ENCODE data around the gene CDK16.

CDK16 gene

GRCh38 chrX:47222751-47223350 lies 4.4 kb downstream of the CDK16 start:
- Histone ChIP-seq H3K4me3 (ENCODE audit: low read depth, low read length) (no peak overlapping the region), H3K9ac (ENCODE audit: low read length) (no peak overlapping the region), H3K27ac (ENCODE audit: low read depth, low read length) (no peak overlapping the region), H3K36me3 (ENCODE audit: control insufficient read depth, insufficient read depth, low read length) (peaks cover 73% of the 10 kb centered on the region), H3K9me3 (ENCODE audit: control insufficient read depth, insufficient read depth, low read depth, low read length) (no peaks in the 10 kb centered on the region), H3K4me1 (ENCODE audit: control insufficient read depth, insufficient read depth, low read length) (peaks cover 14% of the 10 kb centered on the region; the same call in 1 of the 2 replicates), H3K27me3 (ENCODE audit: control insufficient read depth, insufficient read depth, low read length) (no peaks in the 10 kb centered on the region)

GRCh38 chrX:47223476-47224250 lies 5.2 kb downstream of the CDK16 start:
- no peak overlapping the region for H3K9ac ChIP-seq (ENCODE audit: low read length)
- H3K9me3 ChIP-seq (ENCODE audit: control insufficient read depth, insufficient read depth, low read depth, low read length), result no peaks in the 10 kb centered on the region
- no peak overlapping the region for H3K4me3 ChIP-seq (ENCODE audit: low read depth, low read length)
- no peaks in the 10 kb centered on the region for H3K27me3 ChIP-seq (ENCODE audit: control insufficient read depth, insufficient read depth, low read length)
- peaks cover 14% of the 10 kb centered on the region; the same call in 1 of the 2 replicates for H3K4me1 ChIP-seq (ENCODE audit: control insufficient read depth, insufficient read depth, low read length)
- no peak overlapping the region for H3K27ac ChIP-seq (ENCODE audit: low read depth, low read length)
- H3K36me3 ChIP-seq (ENCODE audit: control insufficient read depth, insufficient read depth, low read length), result peaks cover 81% of the 10 kb centered on the region

- no peak overlapping the region for H3K9ac ChIP-seq (ENCODE audit: low read length)
- H3K36me3 ChIP-seq (ENCODE audit: control insufficient read depth, insufficient read depth, low read length), result peaks cover 86% of the 10 kb centered on the region
- no peak overlapping the region for H3K27ac ChIP-seq (ENCODE audit: low read depth, low read length)
- peaks cover 14% of the 10 kb centered on the region; the same call in 1 of the 2 replicates for H3K4me1 ChIP-seq (ENCODE audit: control insufficient read depth, insufficient read depth, low read length)
- H3K27me3 ChIP-seq (ENCODE audit: control insufficient read depth, insufficient read depth, low read length), result no peaks in the 10 kb centered on the region
- H3K9me3 ChIP-seq (ENCODE audit: control insufficient read depth, insufficient read depth, low read depth, low read length), result no peaks in the 10 kb centered on the region
- H3K4me3 ChIP-seq (ENCODE audit: low read depth, low read length), result no peak overlapping the region
Observed at GRCh38 chrX:47224266-47224895, 5.9 kb downstream of the CDK16 start.

DNA sequence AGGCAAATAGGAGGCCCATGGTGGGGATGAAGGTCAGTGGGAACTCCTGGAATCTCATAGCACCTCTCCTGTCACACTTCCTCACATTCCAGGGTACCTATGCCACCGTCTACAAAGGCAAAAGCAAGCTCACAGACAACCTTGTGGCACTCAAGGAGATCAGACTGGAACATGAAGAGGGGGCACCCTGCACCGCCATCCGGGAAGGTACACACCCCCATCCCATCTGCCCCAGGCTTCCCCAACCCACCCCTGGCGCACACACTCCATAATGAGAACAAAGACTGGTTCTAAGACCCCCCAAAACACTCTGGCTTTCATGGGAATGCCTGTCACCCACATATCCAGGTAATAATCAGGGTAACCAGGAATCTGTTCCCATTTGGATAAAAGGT lies 6.4 kb downstream of the CDK16 start:
- Histone ChIP-seq H3K27ac (ENCODE audit: low read depth, low read length) (no peak overlapping the region), H3K27me3 (ENCODE audit: control insufficient read depth, insufficient read depth, low read length) (no peaks in the 10 kb centered on the region), H3K9ac (ENCODE audit: low read length) (no peak overlapping the region), H3K36me3 (ENCODE audit: control insufficient read depth, insufficient read depth, low read length) (peaks cover 89% of the 10 kb centered on the region), H3K4me3 (ENCODE audit: low read depth, low read length) (no peak overlapping the region), H3K4me1 (ENCODE audit: control insufficient read depth, insufficient read depth, low read length) (peaks cover 10% of the 10 kb centered on the region; the same call in 1 of the 2 replicates), H3K9me3 (ENCODE audit: control insufficient read depth, insufficient read depth, low read depth, low read length) (no peaks in the 10 kb centered on the region)

DNA sequence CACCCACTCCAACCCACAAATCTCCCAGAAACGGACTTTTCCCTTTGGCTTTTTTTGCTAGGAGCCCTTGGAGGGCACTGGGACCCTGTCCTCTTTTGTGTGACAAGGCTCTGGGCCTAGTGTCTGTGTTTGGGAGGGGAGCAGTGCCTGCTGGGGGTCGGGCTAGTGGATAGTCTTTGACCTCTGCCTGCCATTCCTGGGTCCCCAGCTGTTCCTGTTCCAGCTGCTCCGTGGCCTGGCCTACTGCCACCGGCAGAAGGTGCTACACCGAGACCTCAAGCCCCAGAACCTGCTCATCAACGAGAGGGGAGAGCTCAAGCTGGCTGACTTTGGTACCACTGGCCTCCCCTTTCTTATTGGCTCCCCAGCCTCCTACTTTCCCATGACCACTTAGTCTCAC lies 7.6 kb downstream of the CDK16 start:
- H3K27me3 ChIP-seq (ENCODE audit: control insufficient read depth, insufficient read depth, low read length), result no peaks in the 10 kb centered on the region
- no peak overlapping the region for H3K9ac ChIP-seq (ENCODE audit: low read length)
- no peaks in the 10 kb centered on the region for H3K4me1 ChIP-seq (ENCODE audit: control insufficient read depth, insufficient read depth, low read length)
- no peak overlapping the region for H3K27ac ChIP-seq (ENCODE audit: low read depth, low read length)
- H3K36me3 ChIP-seq (ENCODE audit: control insufficient read depth, insufficient read depth, low read length), result peaks cover 84% of the 10 kb centered on the region
- no peak overlapping the region for H3K4me3 ChIP-seq (ENCODE audit: low read depth, low read length)
- no peaks in the 10 kb centered on the region for H3K9me3 ChIP-seq (ENCODE audit: control insufficient read depth, insufficient read depth, low read depth, low read length)

GRCh38 chrX:47226531-47227333 lies 8.3 kb downstream of the CDK16 start:
- Histone ChIP-seq H3K27me3 (ENCODE audit: control insufficient read depth, insufficient read depth, low read length) (no peaks in the 10 kb centered on the region), H3K9ac (ENCODE audit: low read length) (no peak overlapping the region), H3K4me3 (ENCODE audit: low read depth, low read length) (no peak overlapping the region), H3K4me1 (ENCODE audit: control insufficient read depth, insufficient read depth, low read length) (no peaks in the 10 kb centered on the region), H3K27ac (ENCODE audit: low read depth, low read length) (no peak overlapping the region), H3K36me3 (ENCODE audit: control insufficient read depth, insufficient read depth, low read length) (peaks cover 78% of the 10 kb centered on the region), H3K9me3 (ENCODE audit: control insufficient read depth, insufficient read depth, low read depth, low read length) (no peaks in the 10 kb centered on the region)

- Histone ChIP-seq H3K4me3 (ENCODE audit: low read depth, low read length) (no peak overlapping the region), H3K27ac (ENCODE audit: low read depth, low read length) (no peak overlapping the region), H3K9me3 (ENCODE audit: control insufficient read depth, insufficient read depth, low read depth, low read length) (no peaks in the 10 kb centered on the region), H3K4me1 (ENCODE audit: control insufficient read depth, insufficient read depth, low read length) (peaks cover under 1% of the 10 kb centered on the region), H3K36me3 (ENCODE audit: control insufficient read depth, insufficient read depth, low read length) (peaks cover 73% of the 10 kb centered on the region), H3K27me3 (ENCODE audit: control insufficient read depth, insufficient read depth, low read length) (no peaks in the 10 kb centered on the region), H3K9ac (ENCODE audit: low read length) (no peak overlapping the region)
Observed at GRCh38 chrX:47227334-47227583, 8.8 kb downstream of the CDK16 start.

DNA sequence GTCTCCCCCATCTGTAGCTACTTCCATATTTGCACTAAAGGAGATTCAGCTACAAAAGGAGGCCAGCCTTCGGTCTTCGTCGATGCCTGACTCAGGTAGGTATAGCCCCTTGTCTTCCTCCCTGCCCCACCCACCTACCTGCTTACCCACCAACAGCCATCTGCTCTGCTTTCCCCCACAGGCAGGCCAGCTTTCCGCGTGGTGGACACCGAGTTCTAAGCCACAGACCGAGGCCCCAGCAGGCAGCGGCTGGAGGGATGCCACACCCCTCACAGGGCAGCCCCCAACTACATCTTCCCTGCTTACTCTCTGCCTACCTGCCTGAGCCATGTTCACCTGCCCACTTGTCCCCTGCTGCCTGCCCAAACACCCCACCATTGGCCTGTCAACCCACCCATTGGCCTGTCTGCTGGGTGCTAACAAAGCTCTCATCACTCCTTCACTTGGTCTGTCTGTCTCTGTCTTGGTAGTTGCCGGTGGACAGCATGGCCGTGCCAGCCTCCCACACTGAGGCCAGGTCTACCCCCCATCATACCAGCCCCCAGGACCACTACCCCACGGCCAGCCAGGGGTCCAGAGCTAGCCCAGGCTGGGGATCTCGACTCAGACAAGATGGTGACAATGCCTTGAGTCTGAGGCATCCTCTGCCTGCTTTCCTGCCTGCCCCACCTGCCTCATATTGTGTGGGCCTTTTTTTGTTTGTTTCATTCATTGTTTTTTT lies 10.2 kb downstream of the CDK16 start:
- peaks cover 5% of the 10 kb centered on the region for H3K4me1 ChIP-seq (ENCODE audit: control insufficient read depth, insufficient read depth, low read length)

GRCh38 chrX:47229427-47229826 lies 10.9 kb downstream of the CDK16 start:
- Histone ChIP-seq H3K9ac (ENCODE audit: low read length) (no peak overlapping the region), H3K36me3 (ENCODE audit: control insufficient read depth, insufficient read depth, low read length) (peaks cover 53% of the 10 kb centered on the region), H3K4me1 (ENCODE audit: control insufficient read depth, insufficient read depth, low read length) (peaks cover 5% of the 10 kb centered on the region), H3K4me3 (ENCODE audit: low read depth, low read length) (no peak overlapping the region), H3K27me3 (ENCODE audit: control insufficient read depth, insufficient read depth, low read length) (no peaks in the 10 kb centered on the region), H3K9me3 (ENCODE audit: control insufficient read depth, insufficient read depth, low read depth, low read length) (no peaks in the 10 kb centered on the region), H3K27ac (ENCODE audit: low read depth, low read length) (no peak overlapping the region)

More for the DNA sequence above, 10.2 kb downstream of the CDK16 start:
- H3K4me3 ChIP-seq (ENCODE audit: low read depth, low read length), result no peak overlapping the region
- H3K27ac ChIP-seq (ENCODE audit: low read depth, low read length), result no peak overlapping the region
- H3K27me3 ChIP-seq (ENCODE audit: control insufficient read depth, insufficient read depth, low read length), result no peaks in the 10 kb centered on the region
- peaks cover 61% of the 10 kb centered on the region for H3K36me3 ChIP-seq (ENCODE audit: control insufficient read depth, insufficient read depth, low read length)
- H3K9me3 ChIP-seq (ENCODE audit: control insufficient read depth, insufficient read depth, low read depth, low read length), result no peaks in the 10 kb centered on the region
- no peak overlapping the region for H3K9ac ChIP-seq (ENCODE audit: low read length)

DNA sequence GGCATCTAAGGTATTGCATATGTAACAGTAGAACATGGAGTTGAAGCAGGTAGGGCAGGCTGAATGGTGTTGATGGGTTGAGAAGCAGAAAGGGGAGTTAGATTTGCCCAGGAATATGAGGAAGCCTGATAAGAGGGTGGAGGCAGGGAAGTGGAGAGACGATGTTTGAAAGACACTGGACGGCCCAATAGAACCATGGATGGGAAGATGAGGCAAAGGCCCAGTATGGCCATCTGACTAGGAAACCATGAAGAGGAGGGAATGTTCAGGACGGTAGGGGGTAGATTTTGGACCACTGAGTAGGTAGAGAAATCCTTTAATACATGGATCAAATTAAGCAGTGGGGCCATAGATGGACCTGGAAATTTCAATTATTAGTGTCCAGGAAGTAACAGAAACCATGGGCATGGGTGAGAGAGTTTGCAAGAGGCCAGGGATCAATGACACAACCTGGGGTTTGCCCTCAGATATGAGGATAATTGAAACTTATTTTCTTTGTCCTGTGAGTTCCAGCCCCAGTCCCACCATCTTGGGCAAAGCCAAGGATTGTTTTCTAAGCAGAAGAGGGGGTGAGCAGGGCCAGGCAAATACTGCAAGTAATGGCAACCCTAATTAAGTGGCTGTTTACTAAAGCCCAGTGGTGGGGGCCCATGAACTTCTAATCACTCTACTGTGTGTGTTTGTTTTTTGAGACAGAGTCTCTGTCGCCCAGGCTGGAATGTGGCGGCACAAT lies 11.8 kb downstream of the CDK16 start:
- Histone ChIP-seq H3K4me1 (ENCODE audit: control insufficient read depth, insufficient read depth, low read length) (peaks cover 8% of the 10 kb centered on the region), H3K27me3 (ENCODE audit: control insufficient read depth, insufficient read depth, low read length) (no peaks in the 10 kb centered on the region), H3K4me3 (ENCODE audit: low read depth, low read length) (no peak overlapping the region), H3K27ac (ENCODE audit: low read depth, low read length) (no peak overlapping the region), H3K36me3 (ENCODE audit: control insufficient read depth, insufficient read depth, low read length) (peaks cover 45% of the 10 kb centered on the region), H3K9me3 (ENCODE audit: control insufficient read depth, insufficient read depth, low read depth, low read length) (no peaks in the 10 kb centered on the region), H3K9ac (ENCODE audit: low read length) (no peak overlapping the region)

All from HUES6 (cell line).